Uterus (tissue), 4 donors: ENCODE results near the gene BTNL3. TPM values are rescaled to one million over a fixed set of nuclear protein-coding genes. Genes with fewer than 3 reads are reported as not detected.

Experiments used
- DNase-seq, 2 donors: peaks; one replicate each; pipeline ENCODE4 v3.0.0-alpha.2; 2019 to 2020
- H3K27ac ChIP-seq, 2 donors: fragments of 200-600 bp; sonication (generic); 1 replicate in 1 of 2; 2 replicates in 1 of 2; pipeline ENCODE4 v1.5.1; 2016 to 2018
- H3K27me3 ChIP-seq, 2 donors: fragments of 200-600 bp; sonication (generic); one replicate each; pipeline ENCODE4 v1.5.1; 2018 to 2019; ENCODE audit warnings: control low read depth in 1 of 2
- H3K36me3 ChIP-seq, 2 donors: fragments of 200-600 bp; sonication (generic); one replicate each; pipeline ENCODE4 v1.5.1; 2019; ENCODE audit warnings: control low read depth in 1 of 2
- H3K4me1 ChIP-seq, 2 donors: fragments of 200-600 bp; sonication (generic); one replicate each; pipeline ENCODE4 v1.5.1; 2018 to 2019; ENCODE audit warnings: control low read depth in 1 of 2
- H3K4me3 ChIP-seq, 2 donors: fragments of 200-600 bp; sonication (generic); 1 replicate in 1 of 2; 2 replicates in 1 of 2; pipeline ENCODE4 v1.5.1; 2018 to 2019; ENCODE audit warnings: mild to moderate bottlenecking in 1 of 2
- H3K9me3 ChIP-seq, 2 donors: fragments of 200-600 bp; sonication (generic); one replicate each; pipeline ENCODE4 v1.5.1; 2019; ENCODE audit warnings: control low read depth in 1 of 2
- CTCF ChIP-seq, 4 experiments: fragments of 200-600 bp in 2 of 4; fragments of 450-650 bp in 2 of 4; sonication (generic) in 2 of 4; IDR thresholded peaks; one replicate each; pipeline ENCODE4 v1.5.1; 2016 to 2019; ENCODE audit warnings: antibody characterized with exemption in 4 of 4, mild to moderate bottlenecking in 2 of 4, moderate library complexity in 1 of 4
- POLR2A ChIP-seq, 2 donors: fragments of 450-650 bp; IDR thresholded peaks; one replicate each; pipeline ENCODE4 v1.6.1; 2016; ENCODE audit warnings: antibody characterized with exemption in 2 of 2, mild to moderate bottlenecking in 1 of 2, moderate library complexity in 1 of 2
- intact Hi-C: fragments of 100-400 bp; cut with DNase I; formaldehyde crosslinking; loops from one replicate; pipeline ENCODE4 v1.15.1; 2023; ENCODE audit warnings: low total_unique reads
- total RNA-seq, 4 donors: library from RNA; depleted of rRNA in 3 of 4; stranded (reverse); fragments of >200 nt in 3 of 4; gene quantifications; one replicate each; pipeline versions ENCODE4 v1.1.0 to v1.2.4, GENCODE V29; 2014 to 2023
- donor health status: DM: yes; HTN: yes; CAD: no.

Gene BTNL3
- total RNA-seq, 4 donors from 2014 or later: not detected

- H3K27me3 ChIP-seq: no peaks in the 10 kb centered on the region
- no peaks in the 10 kb centered on the region for H3K4me1 ChIP-seq
- no peak overlapping the region for H3K4me3 ChIP-seq
- DNase-seq: no peak
- no peaks in the 10 kb centered on the region for H3K36me3 ChIP-seq
- H3K27ac ChIP-seq: no peak overlapping the region
- no peaks in the 10 kb centered on the region for H3K9me3 ChIP-seq
- no peak for TF ChIP-seq CTCF (IDR thresholded peaks at IDR 0.05)
- no peak for TF ChIP-seq POLR2A (IDR thresholded peaks at IDR 0.05)
- intact Hi-C loops: no loop called here
These were observed 18.3 kb upstream of the BTNL3 start for GRCh38 chr5:180970336-180970735.

- H3K36me3 ChIP-seq: no peaks in the 10 kb centered on the region
- intact Hi-C loops: no loop called here
- no peak for DNase-seq
- H3K4me1 ChIP-seq: no peaks in the 10 kb centered on the region
- TF ChIP-seq POLR2A (IDR thresholded peaks at IDR 0.05): no peak
- TF ChIP-seq CTCF (IDR thresholded peaks at IDR 0.05): no peak
- H3K27me3 ChIP-seq: no peaks in the 10 kb centered on the region
- no peak overlapping the region for H3K4me3 ChIP-seq
- H3K9me3 ChIP-seq: no peaks in the 10 kb centered on the region
- H3K27ac ChIP-seq: no peak overlapping the region
These were observed 17.8 kb upstream of the BTNL3 start for GRCh38 chr5:180970875-180971274.

DNA sequence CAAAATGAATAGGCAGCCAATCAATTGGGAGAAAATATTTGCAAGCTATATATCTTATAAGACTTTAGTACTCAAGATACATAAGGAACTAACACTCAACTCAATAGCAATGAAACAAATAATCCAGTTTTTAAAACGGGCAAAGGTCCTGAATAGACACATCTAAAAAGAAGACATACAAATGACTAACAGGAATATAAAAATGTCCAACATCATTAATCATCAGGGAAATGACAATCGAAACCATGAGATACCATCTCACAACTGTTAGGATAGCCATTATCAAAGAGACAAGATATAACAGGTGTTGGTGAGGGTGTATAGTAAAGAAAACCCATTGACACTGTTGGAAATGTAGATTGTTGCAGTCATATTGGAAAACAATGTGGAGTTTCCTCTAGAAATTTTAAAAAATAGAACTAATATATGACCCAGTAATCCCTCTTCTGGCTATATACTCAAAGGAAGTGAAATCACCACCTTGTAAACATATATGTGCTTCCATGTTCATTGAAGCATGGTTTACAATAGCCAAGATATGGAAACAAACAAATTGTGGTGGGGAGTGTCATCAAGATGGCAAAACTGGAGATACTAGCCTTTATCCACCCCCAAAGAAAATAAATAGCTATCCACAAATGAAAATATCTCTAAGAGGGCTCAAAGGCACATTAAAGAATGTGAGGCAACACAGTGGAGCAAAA, 13.9 kb upstream of the BTNL3 start:
- TF ChIP-seq POLR2A (IDR thresholded peaks at IDR 0.05): no peak
- TF ChIP-seq CTCF (IDR thresholded peaks at IDR 0.05): no peak
- Histone ChIP-seq H3K4me1 (no peaks in the 10 kb centered on the region), H3K4me3 (no peak overlapping the region), H3K36me3 (no peaks in the 10 kb centered on the region), H3K9me3 (no peaks in the 10 kb centered on the region), H3K27me3 (no peaks in the 10 kb centered on the region), H3K27ac (no peak overlapping the region)
- intact Hi-C loops: no loop called here
- DNase-seq: no peak

DNA sequence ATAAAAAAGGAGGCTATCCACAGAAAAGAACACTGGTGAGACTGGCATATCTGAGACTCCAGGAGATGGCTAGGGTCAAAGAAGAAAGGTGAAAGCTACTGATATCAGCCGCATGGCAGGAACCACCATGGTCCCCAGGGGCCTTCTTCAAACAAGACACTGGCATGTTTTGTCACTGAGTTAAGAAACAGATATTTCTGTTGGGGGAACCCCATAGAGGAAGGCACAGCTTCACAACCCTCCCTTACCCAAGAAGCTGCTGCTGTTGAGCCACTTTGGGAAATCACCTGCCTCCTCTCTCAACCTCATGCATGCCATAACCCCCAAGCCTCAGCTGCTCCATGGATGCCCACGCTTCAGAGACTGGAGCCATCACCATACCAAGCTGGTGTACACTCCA, 13.3 kb upstream of the BTNL3 start:
- Histone ChIP-seq H3K4me1 (no peaks in the 10 kb centered on the region), H3K4me3 (no peak overlapping the region), H3K27ac (no peak overlapping the region), H3K27me3 (no peaks in the 10 kb centered on the region), H3K36me3 (no peaks in the 10 kb centered on the region), H3K9me3 (no peaks in the 10 kb centered on the region)
- TF ChIP-seq POLR2A (IDR thresholded peaks at IDR 0.05) (no peak), CTCF (IDR thresholded peaks at IDR 0.05) (no peak)
- intact Hi-C loops: no loop called here
- no peak for DNase-seq

GRCh38 chr5:180976518-180976917, 12.1 kb upstream of the BTNL3 start:
- TF ChIP-seq CTCF (IDR thresholded peaks at IDR 0.05) (no peak), POLR2A (IDR thresholded peaks at IDR 0.05) (no peak)
- Histone ChIP-seq H3K36me3 (no peaks in the 10 kb centered on the region), H3K4me1 (no peaks in the 10 kb centered on the region), H3K27me3 (no peaks in the 10 kb centered on the region), H3K9me3 (no peaks in the 10 kb centered on the region), H3K27ac (no peak overlapping the region), H3K4me3 (no peak overlapping the region)
- intact Hi-C loops: no loop called here
- DNase-seq: no peak
